ENCODE results near the gene PLLP.

The PLLP gene

GRCh38 chr16:57284209-57284951, at the start of gene PLLP:
Gene PLLP, minus strand, starts transcription at chr16:57284672. Its CDS starts 132 bp downstream, at chr16:57284540.
- DNase-seq = peak; percentile 62

- no peak for DNase-seq
Observed at GRCh38 chr16:57333402-57333801, 48.9 kb upstream of the PLLP start.

GRCh38 chr16:57331355-57331754, 46.9 kb upstream of the PLLP start:
- no peak for DNase-seq

- DNase-seq = no peak
Observed at GRCh38 chr16:57329718-57330327, 45.4 kb upstream of the PLLP start.

GRCh38 chr16:57325458-57325857, 41.0 kb upstream of the PLLP start:
- no peak for DNase-seq

GRCh38 chr16:57324749-57325148, 40.3 kb upstream of the PLLP start:
- no peak for DNase-seq

- no peak for DNase-seq
Observed at GRCh38 chr16:57319646-57320045, 35.2 kb upstream of the PLLP start.

- no peak for DNase-seq
Observed at GRCh38 chr16:57318240-57318970, 33.9 kb upstream of the PLLP start.

GRCh38 chr16:57316390-57317017, 32.0 kb upstream of the PLLP start:
- no peak for DNase-seq

GRCh38 chr16:57315416-57315815, 30.9 kb upstream of the PLLP start:
- no peak for DNase-seq

GRCh38 chr16:57314161-57314785, 29.8 kb upstream of the PLLP start:
- DNase-seq = no peak

- no peak for DNase-seq
Observed at GRCh38 chr16:57313509-57313908, 29.0 kb upstream of the PLLP start.

GRCh38 chr16:57310801-57311200, 26.3 kb upstream of the PLLP start:
- no peak for DNase-seq

GRCh38 chr16:57308041-57308440, 23.6 kb upstream of the PLLP start:
- no peak for DNase-seq

GRCh38 chr16:57307365-57307764, 22.9 kb upstream of the PLLP start:
- no peak for DNase-seq

- DNase-seq = no peak
Observed at GRCh38 chr16:57306676-57307341, 22.3 kb upstream of the PLLP start.

- no peak for DNase-seq
Observed at GRCh38 chr16:57305159-57305811, 20.8 kb upstream of the PLLP start.

- DNase-seq = no peak
Observed at GRCh38 chr16:57304169-57305061, 19.9 kb upstream of the PLLP start.

GRCh38 chr16:57303910-57304168, 19.4 kb upstream of the PLLP start:
- no peak for DNase-seq

- no peak for DNase-seq
Observed at GRCh38 chr16:57303021-57303909, 18.8 kb upstream of the PLLP start.
